HEK293 (cell line): ENCODE results near the gene CYP27C1.

Experiments
- RBAK ChIP-seq: fragments of 450-650 bp; formaldehyde crosslinking; IDR thresholded peaks from 2 replicates; pipeline ENCODE4 v1.5.1; 2016; ENCODE audit warnings: missing biosample characterization, missing genetic modification characterization
- SP3 ChIP-seq: fragments of 450-650 bp; formaldehyde crosslinking; IDR thresholded peaks from 2 replicates; pipeline ENCODE4 v1.5.1; 2016; ENCODE audit warnings: missing biosample characterization, missing genetic modification characterization
- TF ChIP-seq, protein P1 (sequence below): fragments of 450-650 bp; formaldehyde crosslinking; IDR thresholded peaks from 2 replicates; pipeline ENCODE4 v1.5.1; 2016; ENCODE audit warnings: missing biosample characterization, missing genetic modification characterization

DNA sequence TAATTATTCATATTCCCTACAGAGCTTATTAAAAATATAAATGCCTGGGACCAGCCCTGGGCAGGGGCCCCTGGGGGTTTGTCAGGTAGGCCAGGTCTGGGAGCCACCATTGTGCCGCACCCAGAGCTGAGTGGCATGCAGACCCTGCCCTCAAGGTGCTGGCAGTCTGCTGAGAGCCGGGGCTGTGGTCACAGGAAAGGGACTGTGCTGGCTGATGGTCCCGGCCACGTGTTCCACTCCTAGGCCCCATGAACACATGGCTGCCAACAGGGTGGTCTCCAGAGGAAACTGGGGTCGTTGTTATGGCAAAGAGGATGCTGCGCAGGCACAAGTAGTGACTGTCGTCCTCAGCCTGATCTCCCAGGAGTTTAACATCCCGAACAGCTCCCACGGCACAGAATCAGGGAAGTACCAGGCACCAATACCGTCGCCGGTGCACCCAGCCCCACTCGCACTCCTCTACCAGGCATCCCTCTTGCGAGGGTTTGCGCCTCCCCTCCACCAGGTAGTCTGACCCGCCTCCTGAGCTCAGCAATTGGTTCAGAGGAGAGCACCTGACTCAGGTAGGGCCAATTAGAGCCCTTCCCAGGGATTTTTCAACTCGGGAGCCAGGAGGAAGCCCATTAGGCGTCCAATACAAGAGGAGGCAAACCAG is 73.9 kb downstream of the CYP27C1 start:
- TF ChIP-seq, protein P1, sequence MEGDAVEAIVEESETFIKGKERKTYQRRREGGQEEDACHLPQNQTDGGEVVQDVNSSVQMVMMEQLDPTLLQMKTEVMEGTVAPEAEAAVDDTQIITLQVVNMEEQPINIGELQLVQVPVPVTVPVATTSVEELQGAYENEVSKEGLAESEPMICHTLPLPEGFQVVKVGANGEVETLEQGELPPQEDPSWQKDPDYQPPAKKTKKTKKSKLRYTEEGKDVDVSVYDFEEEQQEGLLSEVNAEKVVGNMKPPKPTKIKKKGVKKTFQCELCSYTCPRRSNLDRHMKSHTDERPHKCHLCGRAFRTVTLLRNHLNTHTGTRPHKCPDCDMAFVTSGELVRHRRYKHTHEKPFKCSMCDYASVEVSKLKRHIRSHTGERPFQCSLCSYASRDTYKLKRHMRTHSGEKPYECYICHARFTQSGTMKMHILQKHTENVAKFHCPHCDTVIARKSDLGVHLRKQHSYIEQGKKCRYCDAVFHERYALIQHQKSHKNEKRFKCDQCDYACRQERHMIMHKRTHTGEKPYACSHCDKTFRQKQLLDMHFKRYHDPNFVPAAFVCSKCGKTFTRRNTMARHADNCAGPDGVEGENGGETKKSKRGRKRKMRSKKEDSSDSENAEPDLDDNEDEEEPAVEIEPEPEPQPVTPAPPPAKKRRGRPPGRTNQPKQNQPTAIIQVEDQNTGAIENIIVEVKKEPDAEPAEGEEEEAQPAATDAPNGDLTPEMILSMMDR (tag by site-specific recombination) = no peak
- TF ChIP-seq RBAK = no peak
- no peak for TF ChIP-seq SP3 (tag by site-specific recombination)
